Retina (tissue), 1 donor: ENCODE results near the gene NCAPD3.
"Not testable (repeated sequence)": the region's sequence is repeated elsewhere in the genome, so short reads cannot be mapped to it uniquely, and the experiment has no call there.

Experiments
- DNase-seq: peaks from one replicate; pipeline ENCODE4 v3.0.0-alpha.2; 2016

NCAPD3 gene

DNA sequence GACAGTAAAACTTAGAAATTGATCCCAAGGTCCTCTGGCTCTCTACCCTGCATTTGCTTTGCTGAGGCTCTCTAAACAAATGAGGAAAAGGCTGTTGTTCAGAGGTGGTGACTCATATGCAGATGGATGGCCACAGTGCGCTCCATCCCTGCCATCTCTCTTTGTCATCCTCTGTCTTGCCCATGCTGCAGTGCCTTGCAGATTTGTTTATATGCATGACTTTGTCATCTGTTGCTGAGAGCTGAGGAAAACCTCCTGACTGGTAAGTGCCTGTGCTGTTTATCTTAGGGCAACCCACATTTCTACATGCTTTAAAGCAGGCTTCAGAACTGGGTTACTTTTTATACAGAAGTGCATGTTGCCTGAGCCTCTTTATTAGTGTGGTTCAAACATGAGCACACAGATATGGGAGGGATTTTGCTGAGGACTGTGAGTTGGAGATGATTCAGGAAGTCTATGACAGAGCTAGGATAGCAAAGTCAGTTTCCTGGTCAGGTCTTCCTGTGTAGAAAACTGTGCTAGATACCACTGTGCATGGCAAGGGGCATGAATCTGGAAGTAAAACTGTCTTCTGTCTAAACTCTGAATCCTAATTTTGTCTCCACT lies 97.4 kb downstream of the NCAPD3 start:
- no peak for DNase-seq

- peak; percentile 51 for DNase-seq
Measured at GRCh38 chr11:134125507-134125906, 98.3 kb downstream of the NCAPD3 start.

GRCh38 chr11:134124660-134125451 lies 98.9 kb downstream of the NCAPD3 start:
- DNase-seq = peak; percentile 90

- DNase-seq = peak; percentile 36
Measured at GRCh38 chr11:134120921-134121526, 102.7 kb downstream of the NCAPD3 start.

GRCh38 chr11:134120143-134120850 lies 103.5 kb downstream of the NCAPD3 start:
- peak; percentile 58 for DNase-seq

GRCh38 chr11:134119094-134119493 lies 104.7 kb downstream of the NCAPD3 start:
- DNase-seq = no peak

- DNase-seq = peak; percentile 69
Measured at GRCh38 chr11:134118006-134118405, 105.8 kb downstream of the NCAPD3 start.

DNA sequence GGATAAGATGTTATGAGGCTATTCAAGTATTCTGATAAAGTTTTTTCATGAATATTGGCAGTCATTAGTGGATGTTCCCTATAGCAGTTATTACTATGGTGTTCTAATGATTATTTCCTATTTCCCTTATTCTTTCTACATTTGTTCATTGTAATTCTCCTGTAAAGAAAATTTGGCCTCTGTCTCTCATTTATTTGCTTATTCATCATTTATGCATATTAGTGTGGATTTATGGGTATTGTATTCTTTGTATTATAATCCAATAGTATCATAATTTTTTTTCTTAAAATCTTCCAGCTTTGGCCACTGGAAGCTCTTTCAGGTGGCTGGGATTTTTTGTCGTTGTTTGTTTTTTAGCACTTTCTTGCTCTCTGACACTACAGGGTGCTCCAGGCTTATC lies 107.6 kb downstream of the NCAPD3 start:
- no peak for DNase-seq

- not testable (repeated sequence) for DNase-seq
Measured at GRCh38 chr11:134113787-134114186, 110.0 kb downstream of the NCAPD3 start.

DNA sequence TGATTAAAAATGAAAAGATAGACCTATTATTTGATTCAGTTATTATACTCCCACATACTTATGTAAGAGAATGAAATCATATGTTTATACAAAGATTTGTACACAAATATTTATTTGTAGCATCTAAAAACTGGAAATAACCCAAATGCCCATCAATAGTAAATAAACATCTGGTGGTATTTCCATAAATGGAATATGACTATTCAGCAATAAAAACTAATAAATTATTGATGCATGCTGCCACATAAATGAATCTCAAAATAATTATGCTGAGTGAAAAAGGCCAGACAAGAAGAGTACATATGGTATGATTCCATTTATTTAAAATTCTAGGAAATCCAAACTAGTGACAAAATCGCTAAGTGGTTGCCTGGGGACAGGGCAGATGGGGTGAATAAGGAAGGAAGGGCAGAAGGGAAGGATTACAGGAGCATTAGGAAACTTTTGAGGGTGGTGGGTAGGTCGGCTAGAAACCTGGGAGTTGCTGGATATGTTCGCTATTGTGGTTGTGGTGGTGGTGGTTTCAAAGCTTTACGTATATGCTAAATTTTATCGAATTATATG lies 113.4 kb downstream of the NCAPD3 start:
- DNase-seq = no peak
